GM19452 (cell line): ENCODE results near the gene PKN1.
"Not testable (repeated sequence)": the region's sequence is repeated elsewhere in the genome, so short reads cannot be mapped to it uniquely, and the experiment has no call there.

ENCODE experiments used
- ATAC-seq: cut with Tn5 transposase; IDR thresholded peaks from one replicate; pipeline ENCODE4 v1.9.1; 2021; ENCODE audit not compliant: unreplicated experiment

PKN1 gene

GRCh38 chr19:14432791-14433553 is at the start of gene PKN1:
PKN1 (plus strand) TSS chr19:14433306; CDS start chr19:14433522, 216 bp downstream.
- ATAC-seq, result no peak

GRCh38 chr19:14383661-14384555 is 49.2 kb upstream of the PKN1 start:
- no peak for ATAC-seq

DNA sequence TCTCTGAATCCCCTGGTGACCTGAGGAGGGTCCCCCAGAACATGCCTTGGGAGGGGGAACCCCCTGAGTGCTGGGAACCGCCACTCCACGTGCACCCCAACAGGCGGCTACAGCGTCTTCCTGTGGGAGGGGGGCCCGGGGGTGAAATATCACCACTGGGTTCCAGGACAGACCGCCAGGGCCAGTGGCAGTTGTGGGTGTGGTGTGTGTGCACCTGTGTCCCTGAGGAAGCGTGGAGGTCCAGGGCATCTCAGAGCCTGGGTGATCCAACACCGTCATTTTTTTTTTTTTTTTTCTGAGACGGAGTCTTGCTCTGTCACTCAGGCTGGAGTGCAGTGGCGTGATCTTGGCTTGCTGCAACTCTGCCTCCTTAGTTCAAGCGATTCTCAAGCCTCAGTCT is 47.6 kb upstream of the PKN1 start:
- no peak for ATAC-seq

DNA sequence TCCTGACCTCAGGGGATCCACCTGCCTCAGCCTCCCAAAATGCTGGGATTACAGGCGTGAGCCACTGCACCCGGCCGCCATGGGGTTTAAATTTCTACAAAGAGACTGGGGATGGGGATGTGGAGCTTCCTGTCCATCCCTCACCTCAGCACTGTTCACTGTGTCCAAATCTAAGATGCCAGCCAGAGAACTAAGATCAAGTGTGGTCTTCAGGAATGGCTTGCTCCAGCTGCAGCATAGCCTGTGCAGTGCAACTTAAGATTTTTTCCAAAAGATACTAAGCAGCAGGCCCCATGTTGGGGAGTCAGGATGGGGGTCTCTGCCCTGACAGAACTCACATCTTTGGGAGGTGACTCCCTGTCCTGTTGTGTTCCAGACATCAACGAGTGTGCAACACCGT is 42.6 kb upstream of the PKN1 start:
- no peak for ATAC-seq

DNA sequence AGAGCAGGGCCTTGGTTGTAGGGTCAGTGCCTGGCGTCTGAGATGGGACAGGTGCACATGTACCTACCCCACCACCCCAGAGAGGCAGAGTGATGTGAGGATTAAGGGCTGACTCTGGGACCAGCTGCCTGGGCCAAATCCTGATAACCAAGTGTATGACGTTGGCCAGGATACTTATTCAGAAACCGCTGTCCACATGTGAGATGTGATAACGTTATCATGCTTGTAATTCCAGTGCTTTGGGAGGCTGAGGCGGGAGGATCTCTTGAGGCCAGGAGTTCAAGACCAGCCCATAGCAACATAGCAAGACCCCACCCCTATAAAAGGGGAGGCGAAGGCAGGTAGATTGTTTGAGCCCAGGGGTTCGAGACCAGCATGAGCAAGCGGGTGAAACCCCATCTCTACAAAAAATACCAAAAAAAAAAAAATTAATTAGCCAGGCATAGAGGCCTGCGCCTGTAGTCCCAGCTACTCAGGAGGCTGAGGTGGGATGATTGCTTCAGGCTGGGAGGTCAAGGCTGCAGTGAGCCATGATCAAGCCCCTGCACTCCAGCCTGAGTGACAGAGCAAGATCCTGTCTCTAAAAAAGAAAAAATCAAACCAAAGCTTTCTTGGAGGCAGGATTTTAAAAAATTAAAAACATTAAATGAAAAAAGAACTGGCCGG is 41.8 kb upstream of the PKN1 start:
- ATAC-seq, result no peak

GRCh38 chr19:14393329-14393728 is 39.8 kb upstream of the PKN1 start:
- no peak for ATAC-seq

DNA sequence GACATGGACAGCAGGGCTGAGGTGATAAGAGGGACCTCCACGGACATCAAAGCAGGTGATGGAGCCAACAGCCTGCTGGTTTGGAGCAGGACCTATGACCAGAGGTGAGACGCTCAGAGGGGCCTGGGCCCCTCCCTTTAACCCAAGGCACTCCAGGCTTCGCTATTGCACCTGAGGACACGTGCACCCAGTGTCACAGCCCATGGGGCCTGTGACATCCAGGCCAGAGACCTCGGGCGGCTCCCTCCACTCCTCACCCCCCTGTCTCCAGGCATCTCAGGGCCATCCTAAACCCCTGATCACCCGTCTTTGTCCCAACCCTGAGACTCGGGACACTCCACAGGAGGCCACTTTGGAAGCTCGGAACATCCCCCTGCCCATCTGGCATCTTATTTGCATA is 38.9 kb upstream of the PKN1 start:
- no peak for ATAC-seq

DNA sequence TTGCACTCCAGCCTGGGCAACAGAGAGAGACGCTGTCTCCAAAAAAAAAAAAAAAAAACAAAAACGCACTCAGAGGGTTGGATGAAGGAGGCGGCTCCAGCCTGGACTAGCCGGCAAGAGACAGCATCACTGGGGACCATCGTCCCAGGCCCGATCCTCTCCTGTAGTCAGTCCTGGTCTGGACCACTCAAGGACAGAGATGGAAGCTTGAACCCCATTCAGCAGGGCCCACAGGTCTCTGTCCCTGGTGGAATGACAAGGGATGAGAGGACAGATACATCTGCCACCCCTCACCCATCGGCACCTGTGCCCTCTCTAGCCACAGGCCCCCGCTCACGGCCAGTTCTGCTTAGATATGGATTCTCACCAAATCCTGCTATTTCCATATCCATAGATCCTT is 37.8 kb upstream of the PKN1 start:
- ATAC-seq, result no peak

- no peak for ATAC-seq
Measured at GRCh38 chr19:14395710-14396336, 37.3 kb upstream of the PKN1 start.

DNA sequence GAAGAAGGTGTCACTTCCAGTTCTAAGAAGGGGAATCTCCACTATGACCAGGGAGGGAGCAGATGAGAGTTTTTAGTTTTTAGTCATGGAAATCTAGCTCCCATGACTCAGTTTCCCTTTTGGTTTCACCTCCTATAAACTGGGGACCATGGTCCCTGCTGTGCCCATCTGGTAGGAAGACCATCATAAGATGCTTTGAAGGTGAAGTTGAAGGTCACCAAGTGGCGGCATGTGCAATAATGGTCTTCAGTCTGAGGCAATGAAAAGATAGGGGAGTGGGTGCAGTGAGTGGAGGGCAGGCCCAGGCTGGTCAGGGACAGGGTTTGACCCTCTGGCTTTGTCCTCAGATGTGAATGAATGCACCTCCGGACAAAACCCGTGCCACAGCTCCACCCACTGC is 36.4 kb upstream of the PKN1 start:
- ATAC-seq, result not testable (repeated sequence)

- not testable (repeated sequence) for ATAC-seq
Measured at GRCh38 chr19:14397168-14397567, 35.9 kb upstream of the PKN1 start.

GRCh38 chr19:14400951-14401431 is 32.1 kb upstream of the PKN1 start:
- ATAC-seq, result no peak

- ATAC-seq, result no peak
Measured at GRCh38 chr19:14401468-14402195, 31.5 kb upstream of the PKN1 start.

- no peak for ATAC-seq
Measured at GRCh38 chr19:14402332-14403144, 30.6 kb upstream of the PKN1 start.

DNA sequence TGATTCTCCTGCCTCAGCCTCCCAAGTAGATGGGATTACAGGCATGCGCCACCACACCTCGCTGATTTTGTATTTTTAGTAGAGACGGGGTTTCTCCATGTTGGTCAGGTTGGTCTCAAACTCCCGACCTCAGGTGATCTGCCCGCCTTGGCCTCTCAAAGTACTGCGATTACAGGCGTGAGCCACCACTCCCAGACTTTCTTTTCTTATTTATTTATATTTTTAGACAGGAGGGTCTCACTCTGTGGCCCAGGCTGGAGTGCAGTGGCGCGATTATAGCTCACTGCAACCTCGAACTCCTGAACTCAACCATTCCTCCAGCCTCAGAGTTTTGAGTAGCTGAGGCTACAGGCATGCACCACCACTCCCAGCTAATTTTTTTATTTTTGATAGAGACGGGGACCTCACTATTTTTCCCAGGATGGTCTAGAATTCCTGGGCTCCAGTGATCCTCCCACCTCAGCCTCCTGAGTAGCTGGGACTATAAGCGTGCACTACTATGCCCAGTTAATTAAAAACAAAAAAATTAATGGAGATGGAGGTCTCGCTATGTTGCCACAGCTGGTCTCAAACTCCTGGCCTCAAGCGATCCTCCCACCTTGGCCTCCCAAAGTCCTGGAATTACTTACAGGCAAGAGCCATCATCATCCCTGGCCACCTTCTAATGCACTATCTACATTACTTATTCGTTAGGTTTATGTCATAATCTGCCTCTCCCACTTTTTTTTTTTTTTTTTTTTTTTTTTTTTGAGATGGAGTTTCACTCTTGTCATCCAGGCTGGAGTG is 29.8 kb upstream of the PKN1 start:
- not testable (repeated sequence) for ATAC-seq

GRCh38 chr19:14404312-14404711 is 28.8 kb upstream of the PKN1 start:
- no peak for ATAC-seq

DNA sequence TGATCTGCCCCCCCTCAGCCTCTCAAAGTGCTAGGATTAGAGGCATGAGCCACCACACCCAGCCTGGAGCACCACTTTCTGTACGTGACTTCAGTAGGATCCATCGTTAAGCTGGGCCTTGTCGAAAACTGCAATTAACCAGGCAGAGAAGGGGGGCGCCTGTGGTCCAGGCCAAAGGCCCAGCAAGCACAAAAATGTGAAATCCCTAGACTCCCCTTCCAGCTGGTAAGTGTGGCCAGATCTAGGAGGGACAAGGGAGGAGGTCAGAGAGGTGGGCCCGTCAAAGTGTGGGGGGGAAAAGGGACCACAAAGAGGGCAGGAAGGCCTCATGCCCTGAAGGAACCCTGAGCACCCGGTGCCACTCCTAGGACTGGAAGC is 27.7 kb upstream of the PKN1 start:
- no peak for ATAC-seq

DNA sequence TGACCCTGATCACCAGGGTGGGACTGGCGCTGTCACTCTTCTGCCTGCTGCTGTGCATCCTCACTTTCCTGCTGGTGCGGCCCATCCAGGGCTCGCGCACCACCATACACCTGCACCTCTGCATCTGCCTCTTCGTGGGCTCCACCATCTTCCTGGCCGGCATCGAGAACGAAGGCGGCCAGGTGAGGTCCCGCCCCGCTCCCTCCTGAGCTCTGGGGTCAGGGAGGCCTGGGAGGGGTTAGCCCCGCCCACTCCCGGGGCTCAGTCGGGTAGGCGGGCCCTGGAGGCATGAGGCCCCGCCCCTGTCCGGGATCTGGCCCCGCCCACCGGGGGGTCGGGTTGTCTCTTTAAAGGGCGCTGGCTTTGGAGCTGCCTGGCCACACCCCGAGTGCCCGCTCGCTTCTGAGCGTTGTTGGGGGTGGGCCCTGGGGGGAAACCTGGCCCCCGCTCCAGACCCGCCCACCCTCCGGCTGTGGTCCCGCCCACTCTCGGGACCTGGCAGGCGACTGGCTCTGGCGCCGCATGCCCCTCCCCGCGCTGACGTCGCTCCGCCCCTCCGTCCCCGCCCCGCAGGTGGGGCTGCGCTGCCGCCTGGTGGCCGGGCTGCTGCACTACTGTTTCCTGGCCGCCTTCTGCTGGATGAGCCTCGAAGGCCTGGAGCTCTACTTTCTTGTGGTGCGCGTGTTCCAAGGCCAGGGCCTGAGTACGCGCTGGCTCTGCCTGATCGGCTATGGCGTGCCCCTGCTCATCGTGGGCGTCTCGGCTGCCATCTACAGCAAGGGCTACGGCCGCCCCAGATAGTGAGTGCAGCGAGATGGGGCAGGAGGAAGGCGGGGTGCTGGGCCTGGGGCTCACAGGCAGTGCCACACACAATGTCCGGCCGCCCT is 27.1 kb upstream of the PKN1 start:
- peak; percentile 51 for ATAC-seq
